ENCODE results near the gene CEP170.
"Not testable (repeated sequence)": the region's sequence is repeated elsewhere in the genome, so short reads cannot be mapped to it uniquely, and the experiment has no call there.

CEP170 gene

GRCh38 chr1:243236604-243237252, 18.4 kb downstream of the CEP170 start:
- Histone ChIP-seq H3K36me3 (ENCODE audit: control insufficient read depth, insufficient read depth, low read length) (peaks cover 15% of the 10 kb centered on the region), H3K9me3 (ENCODE audit: control insufficient read depth, low read length) (peaks cover 2% of the 10 kb centered on the region), H3K27ac (ENCODE audit: insufficient read depth, low read depth, low read length, poor library complexity, severe bottlenecking) (no peak overlapping the region), H3K4me1 (ENCODE audit: control insufficient read depth, insufficient read depth, low read length) (no peaks in the 10 kb centered on the region), H3K27me3 (ENCODE audit: control insufficient read depth, insufficient read depth, low read length, poor library complexity, severe bottlenecking) (no peaks in the 10 kb centered on the region), H3K4me3 (ENCODE audit: insufficient read depth, low read depth, low read length) (no peak overlapping the region)
- 84 to 95% methylated on average over 2 to 3 of the region's 4 CpGs for WGBS, 2 experiments

- Histone ChIP-seq H3K9me3 (ENCODE audit: control insufficient read depth, low read length) (peaks cover 2% of the 10 kb centered on the region), H3K27ac (ENCODE audit: insufficient read depth, low read depth, low read length, poor library complexity, severe bottlenecking) (no peak overlapping the region), H3K27me3 (ENCODE audit: control insufficient read depth, insufficient read depth, low read length, poor library complexity, severe bottlenecking) (no peaks in the 10 kb centered on the region), H3K36me3 (ENCODE audit: control insufficient read depth, insufficient read depth, low read length) (peaks cover 15% of the 10 kb centered on the region), H3K4me3 (ENCODE audit: insufficient read depth, low read depth, low read length) (no peak overlapping the region), H3K4me1 (ENCODE audit: control insufficient read depth, insufficient read depth, low read length) (no peaks in the 10 kb centered on the region)
- 94% methylated on average over 3 of the region's 4 CpGs; no CpG with 5 or more reads in 1 of the 2 experiments for WGBS, 2 experiments
Observed at GRCh38 chr1:243234978-243235647, 20.0 kb downstream of the CEP170 start.

DNA sequence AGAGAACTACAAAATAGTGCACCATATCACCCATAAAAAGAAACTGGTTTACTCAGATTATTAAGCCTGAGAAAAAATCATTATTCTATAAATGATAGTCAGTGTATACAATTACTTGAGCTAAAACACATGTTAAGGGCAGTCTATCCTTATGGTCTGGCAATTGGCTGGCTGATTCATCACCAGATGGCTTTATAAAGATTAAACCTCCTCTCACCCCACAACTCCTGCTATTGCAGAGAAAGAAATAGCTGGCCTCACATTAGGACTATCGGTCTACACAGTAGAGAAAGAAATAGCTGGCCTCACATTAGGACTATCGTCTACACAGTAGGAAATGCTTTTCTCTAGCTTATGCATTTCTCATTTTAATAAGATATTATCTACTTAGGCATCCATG, 21.2 kb downstream of the CEP170 start:
- no peak overlapping the region for H3K27ac ChIP-seq (ENCODE audit: insufficient read depth, low read depth, low read length, poor library complexity, severe bottlenecking)
- H3K27me3 ChIP-seq (ENCODE audit: control insufficient read depth, insufficient read depth, low read length, poor library complexity, severe bottlenecking): no peaks in the 10 kb centered on the region
- no peak overlapping the region for H3K4me3 ChIP-seq (ENCODE audit: insufficient read depth, low read depth, low read length)
- H3K9me3 ChIP-seq (ENCODE audit: control insufficient read depth, low read length): peaks cover 3% of the 10 kb centered on the region
- H3K4me1 ChIP-seq (ENCODE audit: control insufficient read depth, insufficient read depth, low read length): no peaks in the 10 kb centered on the region
- peaks cover 24% of the 10 kb centered on the region for H3K36me3 ChIP-seq (ENCODE audit: control insufficient read depth, insufficient read depth, low read length)
- 88 to 100% methylated on average over 2 of the region's 2 CpGs for WGBS, 2 experiments

GRCh38 chr1:243230914-243231313, 24.2 kb downstream of the CEP170 start:
- Histone ChIP-seq H3K4me1 (ENCODE audit: control insufficient read depth, insufficient read depth, low read length) (no peaks in the 10 kb centered on the region), H3K36me3 (ENCODE audit: control insufficient read depth, insufficient read depth, low read length) (peaks cover 21% of the 10 kb centered on the region), H3K27ac (ENCODE audit: insufficient read depth, low read depth, low read length, poor library complexity, severe bottlenecking) (no peak overlapping the region), H3K9me3 (ENCODE audit: control insufficient read depth, low read length) (peaks cover 4% of the 10 kb centered on the region), H3K4me3 (ENCODE audit: insufficient read depth, low read depth, low read length) (no peak overlapping the region), H3K27me3 (ENCODE audit: control insufficient read depth, insufficient read depth, low read length, poor library complexity, severe bottlenecking) (no peaks in the 10 kb centered on the region)

DNA sequence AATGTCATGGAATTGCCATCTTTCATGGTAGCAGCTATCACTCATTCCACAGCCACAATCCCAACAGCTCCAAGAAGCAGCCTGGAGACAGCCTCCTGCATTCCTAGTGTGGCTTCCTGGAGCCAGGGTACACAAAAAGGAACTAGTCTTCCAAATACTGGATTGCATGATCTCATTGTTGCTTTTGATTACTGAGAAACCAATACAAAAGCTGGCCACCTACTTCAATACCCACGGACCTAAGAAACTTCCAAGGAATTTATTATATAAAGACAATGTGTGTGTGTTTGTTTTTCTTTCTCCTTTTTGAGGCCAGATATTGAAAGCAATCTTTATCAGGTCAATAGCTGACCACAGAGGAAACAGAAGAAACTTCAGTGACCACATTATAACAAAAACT, 25.6 kb downstream of the CEP170 start:
- Histone ChIP-seq H3K27me3 (ENCODE audit: control insufficient read depth, insufficient read depth, low read length, poor library complexity, severe bottlenecking) (no peaks in the 10 kb centered on the region), H3K4me1 (ENCODE audit: control insufficient read depth, insufficient read depth, low read length) (no peaks in the 10 kb centered on the region), H3K36me3 (ENCODE audit: control insufficient read depth, insufficient read depth, low read length) (peaks cover 21% of the 10 kb centered on the region), H3K9me3 (ENCODE audit: control insufficient read depth, low read length) (peaks cover 4% of the 10 kb centered on the region), H3K27ac (ENCODE audit: insufficient read depth, low read depth, low read length, poor library complexity, severe bottlenecking) (no peak overlapping the region), H3K4me3 (ENCODE audit: insufficient read depth, low read depth, low read length) (no peak overlapping the region)
- no CpG with 5 or more reads among the region's 1 CpG for WGBS, 2 experiments

- H3K4me1 ChIP-seq (ENCODE audit: control insufficient read depth, insufficient read depth, low read length): no peaks in the 10 kb centered on the region
- H3K27ac ChIP-seq (ENCODE audit: insufficient read depth, low read depth, low read length, poor library complexity, severe bottlenecking): no peak overlapping the region
- H3K4me3 ChIP-seq (ENCODE audit: insufficient read depth, low read depth, low read length): no peak overlapping the region
- WGBS, 2 experiments: 88 to 95% methylated on average over 2 of the region's 2 CpGs
- peaks cover 15% of the 10 kb centered on the region for H3K36me3 ChIP-seq (ENCODE audit: control insufficient read depth, insufficient read depth, low read length)
- H3K9me3 ChIP-seq (ENCODE audit: control insufficient read depth, low read length): peaks cover 4% of the 10 kb centered on the region
- no peaks in the 10 kb centered on the region for H3K27me3 ChIP-seq (ENCODE audit: control insufficient read depth, insufficient read depth, low read length, poor library complexity, severe bottlenecking)
Observed at GRCh38 chr1:243227622-243228021, 27.5 kb downstream of the CEP170 start.

DNA sequence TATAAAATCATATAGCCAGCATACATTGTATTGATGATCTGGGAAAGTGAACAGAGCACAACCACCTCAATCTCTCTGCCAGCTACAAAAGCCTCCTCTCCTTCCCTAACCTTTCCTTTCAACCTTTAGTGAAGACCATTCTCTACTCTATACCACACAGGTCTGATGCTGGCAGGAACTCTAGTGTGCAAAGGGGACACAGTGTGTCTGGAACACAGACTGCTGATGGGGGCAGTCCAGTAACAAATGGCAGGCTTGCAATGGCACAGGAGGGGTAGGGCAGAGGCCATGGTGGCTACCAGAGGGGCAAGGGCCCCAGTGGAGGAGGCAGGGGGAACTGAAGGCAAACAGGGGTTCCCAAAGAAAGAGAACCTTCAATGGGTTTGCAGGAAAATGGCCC, 37.0 kb downstream of the CEP170 start:
- Histone ChIP-seq H3K9me3 (ENCODE audit: control insufficient read depth, low read length) (no peaks in the 10 kb centered on the region), H3K4me3 (ENCODE audit: insufficient read depth, low read depth, low read length) (no peak overlapping the region), H3K36me3 (ENCODE audit: control insufficient read depth, insufficient read depth, low read length) (peaks cover 8% of the 10 kb centered on the region), H3K27me3 (ENCODE audit: control insufficient read depth, insufficient read depth, low read length, poor library complexity, severe bottlenecking) (no peaks in the 10 kb centered on the region), H3K27ac (ENCODE audit: insufficient read depth, low read depth, low read length, poor library complexity, severe bottlenecking) (no peak overlapping the region), H3K4me1 (ENCODE audit: control insufficient read depth, insufficient read depth, low read length) (no peaks in the 10 kb centered on the region)

DNA sequence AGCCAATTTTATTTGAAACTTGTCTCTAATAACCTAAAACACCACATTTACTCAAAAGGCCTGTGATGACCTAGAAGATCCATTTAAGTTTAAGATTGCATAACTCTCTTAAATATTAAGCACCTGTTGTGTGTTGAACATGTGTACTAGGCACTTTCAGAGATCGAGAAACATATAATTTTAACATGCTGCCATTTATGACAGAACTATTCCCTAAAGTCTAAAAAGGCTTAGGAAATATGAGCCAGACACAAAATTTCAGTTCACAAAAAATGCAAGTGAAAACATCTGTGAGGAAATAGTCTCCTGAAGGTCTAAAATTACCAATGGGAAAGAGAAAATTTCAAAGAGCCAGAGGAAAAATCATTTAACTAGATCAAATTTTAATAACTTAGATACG, 37.7 kb downstream of the CEP170 start:
- H3K36me3 ChIP-seq (ENCODE audit: control insufficient read depth, insufficient read depth, low read length): peaks cover 8% of the 10 kb centered on the region
- H3K27ac ChIP-seq (ENCODE audit: insufficient read depth, low read depth, low read length, poor library complexity, severe bottlenecking): no peak overlapping the region
- H3K27me3 ChIP-seq (ENCODE audit: control insufficient read depth, insufficient read depth, low read length, poor library complexity, severe bottlenecking): no peaks in the 10 kb centered on the region
- no peaks in the 10 kb centered on the region for H3K9me3 ChIP-seq (ENCODE audit: control insufficient read depth, low read length)
- no peak overlapping the region for H3K4me3 ChIP-seq (ENCODE audit: insufficient read depth, low read depth, low read length)
- H3K4me1 ChIP-seq (ENCODE audit: control insufficient read depth, insufficient read depth, low read length): no peaks in the 10 kb centered on the region
- 83 to 100% methylated on average over 2 of the region's 2 CpGs for WGBS, 2 experiments

DNA sequence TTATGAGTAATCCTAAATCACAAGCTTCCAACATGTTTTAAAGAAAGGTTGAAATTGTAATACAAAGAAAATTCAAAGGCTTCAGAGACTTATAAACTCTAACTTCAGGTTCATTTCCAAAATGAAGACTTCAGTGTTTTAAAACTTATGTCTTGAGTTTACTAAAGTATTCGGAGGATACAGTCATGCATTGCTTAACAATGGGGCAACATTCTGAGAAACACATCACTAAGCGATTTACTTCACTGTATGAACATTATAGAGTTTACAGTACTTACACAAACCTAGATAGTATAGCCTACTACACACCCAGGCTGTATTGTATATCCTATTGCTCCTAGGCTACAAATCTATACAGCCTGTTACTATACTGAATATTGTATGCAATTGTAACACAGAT, 38.3 kb downstream of the CEP170 start:
- H3K4me1 ChIP-seq (ENCODE audit: control insufficient read depth, insufficient read depth, low read length): no peaks in the 10 kb centered on the region
- H3K4me3 ChIP-seq (ENCODE audit: insufficient read depth, low read depth, low read length): no peak overlapping the region
- H3K36me3 ChIP-seq (ENCODE audit: control insufficient read depth, insufficient read depth, low read length): peaks cover 8% of the 10 kb centered on the region
- no peak overlapping the region for H3K27ac ChIP-seq (ENCODE audit: insufficient read depth, low read depth, low read length, poor library complexity, severe bottlenecking)
- no peaks in the 10 kb centered on the region for H3K9me3 ChIP-seq (ENCODE audit: control insufficient read depth, low read length)
- 100% methylated on average over 2 of the region's 2 CpGs for WGBS, 2 experiments
- no peaks in the 10 kb centered on the region for H3K27me3 ChIP-seq (ENCODE audit: control insufficient read depth, insufficient read depth, low read length, poor library complexity, severe bottlenecking)

- H3K4me3 ChIP-seq (ENCODE audit: insufficient read depth, low read depth, low read length); H3K36me3 ChIP-seq (ENCODE audit: control insufficient read depth, insufficient read depth, low read length); H3K27ac ChIP-seq (ENCODE audit: insufficient read depth, low read depth, low read length, poor library complexity, severe bottlenecking); H3K27me3 ChIP-seq (ENCODE audit: control insufficient read depth, insufficient read depth, low read length, poor library complexity, severe bottlenecking); H3K4me1 ChIP-seq (ENCODE audit: control insufficient read depth, insufficient read depth, low read length); H3K9me3 ChIP-seq (ENCODE audit: control insufficient read depth, low read length): not testable (repeated sequence)
- 83 to 85% methylated on average over 11 of the region's 12 CpGs for WGBS, 2 experiments
Observed at GRCh38 chr1:243215276-243215875, 39.7 kb downstream of the CEP170 start.

Data from ectodermal cell (in vitro differentiated cells).